HepG2 (cell line): ENCODE data around the gene MINDY3. TPM values are rescaled to one million over a fixed set of nuclear protein-coding genes. Genes with fewer than 3 reads are reported as not detected.

Experiments
- CBX5 ChIP-seq: sonication (generic); formaldehyde crosslinking; IDR thresholded peaks from 2 replicates; pipeline ENCODE4 v1.4.0; 2020; ENCODE audit warnings: missing genetic modification reagents, borderline replicate concordance
- KLF12 ChIP-seq: sonication (generic); formaldehyde crosslinking; IDR thresholded peaks from 2 replicates; pipeline ENCODE4 v1.4.0; 2020; ENCODE audit warnings: missing genetic modification reagents, borderline replicate concordance
- MED1 ChIP-seq: sonication (generic); formaldehyde crosslinking; IDR thresholded peaks from 2 replicates; pipeline ENCODE4 v1.4.0; 2020; ENCODE audit warnings: missing genetic modification reagents
- RBAK ChIP-seq: sonication (generic); formaldehyde crosslinking; IDR thresholded peaks from 2 replicates; pipeline ENCODE4 v1.5.1; 2020; ENCODE audit warnings: mild to moderate bottlenecking, missing genetic modification reagents
- RXRA ChIP-seq: sonication (generic); formaldehyde crosslinking; IDR thresholded peaks from 2 replicates; pipeline ENCODE4 v1.5.1; 2020; ENCODE audit warnings: missing genetic modification reagents
- TEAD3 ChIP-seq: optimal IDR thresholded peaks from 2 replicates; pipeline ENCODE3; 2016; ENCODE audit warnings: borderline replicate concordance
- U2AF1 ChIP-seq: fragments of 200-400 bp; formaldehyde crosslinking; optimal IDR thresholded peaks from 2 replicates; pipeline ENCODE3; 2017; ENCODE audit warnings: mild to moderate bottlenecking, low read depth, low read length
- ZBTB21 ChIP-seq: sonication (generic); formaldehyde crosslinking; IDR thresholded peaks from 2 replicates; pipeline ENCODE4 v1.4.0; 2020; ENCODE audit warnings: missing genetic modification reagents
- ZNF143 ChIP-seq: sonication (generic); formaldehyde crosslinking; IDR thresholded peaks from 2 replicates; pipeline ENCODE4 v1.4.0; 2020; ENCODE audit warnings: missing genetic modification reagents
- ZNF331 ChIP-seq: sonication (generic); formaldehyde crosslinking; IDR thresholded peaks from 2 replicates; pipeline ENCODE4 v1.4.0; 2020; ENCODE audit warnings: missing genetic modification reagents
- ZNF772 ChIP-seq: sonication (generic); formaldehyde crosslinking; IDR thresholded peaks from 2 replicates; pipeline ENCODE4 v1.5.0; 2020; ENCODE audit warnings: mild to moderate bottlenecking, missing genetic modification reagents
- ZNF850 ChIP-seq: sonication (generic); formaldehyde crosslinking; conservative IDR thresholded peaks from 2 replicates; pipeline ENCODE4 v1.9.0; 2021; ENCODE audit warnings: mild to moderate bottlenecking, missing genetic modification reagents
- polyA plus RNA-seq, 8 experiments: library from polyadenylated mRNA; depleted of rRNA in 3 of 8; stranded (reverse) in 7 of 8; unstranded in 1 of 8; fragments of >200 nt; fragmentation: Illumina TruSeq in 4 of 8; extraction: Trizol in 4 of 8; gene quantifications; 2 replicates each; pipeline versions ENCODE4 v1.2.1 to v1.2.3, GENCODE V29; 2011 to 2016; ENCODE audit warnings: low read depth in 4 of 8, missing spikeins in 1 of 8, mixed read lengths in 1 of 8; ENCODE audit not compliant: insufficient read depth in 1 of 8
- total RNA-seq, 5 experiments: library from RNA; depleted of rRNA; stranded (reverse); fragments of >200 nt; fragmentation: Illumina TruSeq; extraction: Trizol; gene quantifications; 2 replicates each; pipeline ENCODE4 v1.2.3, GENCODE V29; 2016; ENCODE audit warnings: low read depth in 1 of 5
- TF ChIP-seq, protein P1 (sequence below): IDR thresholded peaks from 2 replicates; pipeline ENCODE4 v1.6.1; 2016; ENCODE audit warnings: missing compliant biosample characterization, missing genetic modification reagents, borderline replicate concordance
- TF ChIP-seq, protein P2 (sequence below): sonication (generic); formaldehyde crosslinking; IDR thresholded peaks from 2 replicates; pipeline ENCODE4 v1.4.0; 2020; ENCODE audit warnings: missing genetic modification reagents
- TF ChIP-seq, protein P3 (sequence below): sonication (generic); formaldehyde crosslinking; IDR thresholded peaks from 2 replicates; pipeline ENCODE4 v1.4.0; 2020; ENCODE audit warnings: missing genetic modification reagents
- TF ChIP-seq, protein P4 (sequence below): sonication (generic); formaldehyde crosslinking; IDR thresholded peaks from 2 replicates; pipeline ENCODE4 v1.4.0; 2020; ENCODE audit warnings: missing genetic modification reagents
- TF ChIP-seq, protein P5 (sequence below): fragments of 450-650 bp; IDR thresholded peaks from 2 replicates; pipeline ENCODE4 v1.6.1; 2017; ENCODE audit warnings: mild to moderate bottlenecking

MINDY3 gene
- total and polyA plus RNA-seq, 2 of the 13 experiments (the other 11 are each of a cell fraction or from before 2014, with no cell fraction given): 6.4 to 17.5 TPM

DNA sequence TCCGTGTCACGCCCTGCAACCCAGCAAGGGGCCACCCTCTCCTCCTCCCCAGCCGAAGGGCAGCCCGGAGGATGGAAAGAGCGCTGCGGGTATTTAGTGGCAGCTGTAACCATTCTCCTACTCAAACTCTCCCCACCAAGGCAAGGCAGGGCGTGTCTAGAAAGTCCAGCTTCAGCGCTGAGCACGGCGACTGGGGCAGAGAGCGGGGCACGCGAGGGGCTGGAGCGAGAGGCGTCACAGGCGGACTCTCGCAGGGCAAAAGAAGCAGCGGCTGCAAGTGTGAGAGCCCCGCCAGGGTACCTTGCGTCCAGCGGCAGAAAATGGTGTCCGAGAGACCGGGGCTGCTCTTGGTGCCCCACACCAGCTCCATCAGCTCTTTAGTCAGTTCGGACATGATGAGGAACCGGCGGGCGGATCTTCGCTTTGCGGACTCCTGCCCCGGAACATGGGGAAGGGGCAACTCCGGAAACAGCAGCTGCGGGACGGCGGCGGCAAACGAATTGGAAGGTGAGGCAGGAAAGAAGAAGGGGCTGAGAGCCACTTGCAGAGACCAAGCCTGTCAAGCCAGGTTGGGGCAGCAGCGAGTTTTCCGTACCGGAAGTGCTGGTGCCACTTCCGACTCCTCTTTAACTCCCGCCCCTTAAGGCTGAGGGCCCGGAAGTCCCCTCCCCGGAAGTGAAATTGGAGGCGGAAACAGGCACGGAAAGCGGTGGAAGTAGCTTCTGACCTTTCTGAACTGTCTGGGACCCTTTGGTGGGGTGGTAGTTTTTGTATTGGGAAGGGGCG, at the start of gene MINDY3 (continued):
- TF ChIP-seq ZNF331 (0 out of 2 replicates have a peak, but pooled peaks have one; percentile 9), ZBTB21 (no peak), TEAD3 (CRISPR knock-in tag) (no peak), KLF12 (CRISPR knock-in tag) (peak; percentile 79), RXRA (CRISPR knock-in tag) (no peak), ZNF143 (CRISPR knock-in tag) (no peak), ZNF772 (CRISPR knock-in tag) (no peak), MED1 (CRISPR knock-in tag) (no peak), ZNF850 (CRISPR knock-in tag) (no peak), CBX5 (CRISPR knock-in tag) (peak; percentile 84; the same call in 1 of the 2 replicates), RBAK (CRISPR knock-in tag) (no peak), U2AF1 (no peak)
- TF ChIP-seq, protein P1, sequence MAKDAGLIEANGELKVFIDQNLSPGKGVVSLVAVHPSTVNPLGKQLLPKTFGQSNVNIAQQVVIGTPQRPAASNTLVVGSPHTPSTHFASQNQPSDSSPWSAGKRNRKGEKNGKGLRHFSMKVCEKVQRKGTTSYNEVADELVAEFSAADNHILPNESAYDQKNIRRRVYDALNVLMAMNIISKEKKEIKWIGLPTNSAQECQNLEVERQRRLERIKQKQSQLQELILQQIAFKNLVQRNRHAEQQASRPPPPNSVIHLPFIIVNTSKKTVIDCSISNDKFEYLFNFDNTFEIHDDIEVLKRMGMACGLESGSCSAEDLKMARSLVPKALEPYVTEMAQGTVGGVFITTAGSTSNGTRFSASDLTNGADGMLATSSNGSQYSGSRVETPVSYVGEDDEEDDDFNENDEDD (CRISPR knock-in tag): no peak
- TF ChIP-seq, protein P2, sequence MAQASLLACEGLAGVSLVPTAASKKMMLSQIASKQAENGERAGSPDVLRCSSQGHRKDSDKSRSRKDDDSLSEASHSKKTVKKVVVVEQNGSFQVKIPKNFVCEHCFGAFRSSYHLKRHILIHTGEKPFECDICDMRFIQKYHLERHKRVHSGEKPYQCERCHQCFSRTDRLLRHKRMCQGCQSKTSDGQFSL (CRISPR knock-in tag): no peak
- TF ChIP-seq, protein P3, sequence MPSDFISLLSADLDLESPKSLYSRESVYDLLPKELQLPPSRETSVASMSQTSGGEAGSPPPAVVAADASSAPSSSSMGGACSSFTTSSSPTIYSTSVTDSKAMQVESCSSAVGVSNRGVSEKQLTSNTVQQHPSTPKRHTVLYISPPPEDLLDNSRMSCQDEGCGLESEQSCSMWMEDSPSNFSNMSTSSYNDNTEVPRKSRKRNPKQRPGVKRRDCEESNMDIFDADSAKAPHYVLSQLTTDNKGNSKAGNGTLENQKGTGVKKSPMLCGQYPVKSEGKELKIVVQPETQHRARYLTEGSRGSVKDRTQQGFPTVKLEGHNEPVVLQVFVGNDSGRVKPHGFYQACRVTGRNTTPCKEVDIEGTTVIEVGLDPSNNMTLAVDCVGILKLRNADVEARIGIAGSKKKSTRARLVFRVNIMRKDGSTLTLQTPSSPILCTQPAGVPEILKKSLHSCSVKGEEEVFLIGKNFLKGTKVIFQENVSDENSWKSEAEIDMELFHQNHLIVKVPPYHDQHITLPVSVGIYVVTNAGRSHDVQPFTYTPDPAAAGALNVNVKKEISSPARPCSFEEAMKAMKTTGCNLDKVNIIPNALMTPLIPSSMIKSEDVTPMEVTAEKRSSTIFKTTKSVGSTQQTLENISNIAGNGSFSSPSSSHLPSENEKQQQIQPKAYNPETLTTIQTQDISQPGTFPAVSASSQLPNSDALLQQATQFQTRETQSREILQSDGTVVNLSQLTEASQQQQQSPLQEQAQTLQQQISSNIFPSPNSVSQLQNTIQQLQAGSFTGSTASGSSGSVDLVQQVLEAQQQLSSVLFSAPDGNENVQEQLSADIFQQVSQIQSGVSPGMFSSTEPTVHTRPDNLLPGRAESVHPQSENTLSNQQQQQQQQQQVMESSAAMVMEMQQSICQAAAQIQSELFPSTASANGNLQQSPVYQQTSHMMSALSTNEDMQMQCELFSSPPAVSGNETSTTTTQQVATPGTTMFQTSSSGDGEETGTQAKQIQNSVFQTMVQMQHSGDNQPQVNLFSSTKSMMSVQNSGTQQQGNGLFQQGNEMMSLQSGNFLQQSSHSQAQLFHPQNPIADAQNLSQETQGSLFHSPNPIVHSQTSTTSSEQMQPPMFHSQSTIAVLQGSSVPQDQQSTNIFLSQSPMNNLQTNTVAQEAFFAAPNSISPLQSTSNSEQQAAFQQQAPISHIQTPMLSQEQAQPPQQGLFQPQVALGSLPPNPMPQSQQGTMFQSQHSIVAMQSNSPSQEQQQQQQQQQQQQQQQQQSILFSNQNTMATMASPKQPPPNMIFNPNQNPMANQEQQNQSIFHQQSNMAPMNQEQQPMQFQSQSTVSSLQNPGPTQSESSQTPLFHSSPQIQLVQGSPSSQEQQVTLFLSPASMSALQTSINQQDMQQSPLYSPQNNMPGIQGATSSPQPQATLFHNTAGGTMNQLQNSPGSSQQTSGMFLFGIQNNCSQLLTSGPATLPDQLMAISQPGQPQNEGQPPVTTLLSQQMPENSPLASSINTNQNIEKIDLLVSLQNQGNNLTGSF (CRISPR knock-in tag): no peak
- TF ChIP-seq, protein P4, sequence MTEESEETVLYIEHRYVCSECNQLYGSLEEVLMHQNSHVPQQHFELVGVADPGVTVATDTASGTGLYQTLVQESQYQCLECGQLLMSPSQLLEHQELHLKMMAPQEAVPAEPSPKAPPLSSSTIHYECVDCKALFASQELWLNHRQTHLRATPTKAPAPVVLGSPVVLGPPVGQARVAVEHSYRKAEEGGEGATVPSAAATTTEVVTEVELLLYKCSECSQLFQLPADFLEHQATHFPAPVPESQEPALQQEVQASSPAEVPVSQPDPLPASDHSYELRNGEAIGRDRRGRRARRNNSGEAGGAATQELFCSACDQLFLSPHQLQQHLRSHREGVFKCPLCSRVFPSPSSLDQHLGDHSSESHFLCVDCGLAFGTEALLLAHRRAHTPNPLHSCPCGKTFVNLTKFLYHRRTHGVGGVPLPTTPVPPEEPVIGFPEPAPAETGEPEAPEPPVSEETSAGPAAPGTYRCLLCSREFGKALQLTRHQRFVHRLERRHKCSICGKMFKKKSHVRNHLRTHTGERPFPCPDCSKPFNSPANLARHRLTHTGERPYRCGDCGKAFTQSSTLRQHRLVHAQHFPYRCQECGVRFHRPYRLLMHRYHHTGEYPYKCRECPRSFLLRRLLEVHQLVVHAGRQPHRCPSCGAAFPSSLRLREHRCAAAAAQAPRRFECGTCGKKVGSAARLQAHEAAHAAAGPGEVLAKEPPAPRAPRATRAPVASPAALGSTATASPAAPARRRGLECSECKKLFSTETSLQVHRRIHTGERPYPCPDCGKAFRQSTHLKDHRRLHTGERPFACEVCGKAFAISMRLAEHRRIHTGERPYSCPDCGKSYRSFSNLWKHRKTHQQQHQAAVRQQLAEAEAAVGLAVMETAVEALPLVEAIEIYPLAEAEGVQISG (CRISPR knock-in tag): peak; percentile 95
- TF ChIP-seq, protein P5, sequence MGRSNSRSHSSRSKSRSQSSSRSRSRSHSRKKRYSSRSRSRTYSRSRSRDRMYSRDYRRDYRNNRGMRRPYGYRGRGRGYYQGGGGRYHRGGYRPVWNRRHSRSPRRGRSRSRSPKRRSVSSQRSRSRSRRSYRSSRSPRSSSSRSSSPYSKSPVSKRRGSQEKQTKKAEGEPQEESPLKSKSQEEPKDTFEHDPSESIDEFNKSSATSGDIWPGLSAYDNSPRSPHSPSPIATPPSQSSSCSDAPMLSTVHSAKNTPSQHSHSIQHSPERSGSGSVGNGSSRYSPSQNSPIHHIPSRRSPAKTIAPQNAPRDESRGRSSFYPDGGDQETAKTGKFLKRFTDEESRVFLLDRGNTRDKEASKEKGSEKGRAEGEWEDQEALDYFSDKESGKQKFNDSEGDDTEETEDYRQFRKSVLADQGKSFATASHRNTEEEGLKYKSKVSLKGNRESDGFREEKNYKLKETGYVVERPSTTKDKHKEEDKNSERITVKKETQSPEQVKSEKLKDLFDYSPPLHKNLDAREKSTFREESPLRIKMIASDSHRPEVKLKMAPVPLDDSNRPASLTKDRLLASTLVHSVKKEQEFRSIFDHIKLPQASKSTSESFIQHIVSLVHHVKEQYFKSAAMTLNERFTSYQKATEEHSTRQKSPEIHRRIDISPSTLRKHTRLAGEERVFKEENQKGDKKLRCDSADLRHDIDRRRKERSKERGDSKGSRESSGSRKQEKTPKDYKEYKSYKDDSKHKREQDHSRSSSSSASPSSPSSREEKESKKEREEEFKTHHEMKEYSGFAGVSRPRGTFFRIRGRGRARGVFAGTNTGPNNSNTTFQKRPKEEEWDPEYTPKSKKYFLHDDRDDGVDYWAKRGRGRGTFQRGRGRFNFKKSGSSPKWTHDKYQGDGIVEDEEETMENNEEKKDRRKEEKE: no peak
